HG03175 (cell line): ENCODE results near the gene DCAF5.
A peak's percentile ranks its signal among the peaks of the same experiment; 100 is the strongest.
"Not testable (repeated sequence)": the region's sequence is repeated elsewhere in the genome, so short reads cannot be mapped to it uniquely, and the experiment has no call there.

Experiments
- ATAC-seq: cut with Tn5 transposase; IDR thresholded peaks from one replicate; pipeline ENCODE4 v1.9.1; 2021; ENCODE audit warnings: mild to moderate bottlenecking, moderate library complexity; ENCODE audit not compliant: unreplicated experiment

Gene DCAF5, protein sequence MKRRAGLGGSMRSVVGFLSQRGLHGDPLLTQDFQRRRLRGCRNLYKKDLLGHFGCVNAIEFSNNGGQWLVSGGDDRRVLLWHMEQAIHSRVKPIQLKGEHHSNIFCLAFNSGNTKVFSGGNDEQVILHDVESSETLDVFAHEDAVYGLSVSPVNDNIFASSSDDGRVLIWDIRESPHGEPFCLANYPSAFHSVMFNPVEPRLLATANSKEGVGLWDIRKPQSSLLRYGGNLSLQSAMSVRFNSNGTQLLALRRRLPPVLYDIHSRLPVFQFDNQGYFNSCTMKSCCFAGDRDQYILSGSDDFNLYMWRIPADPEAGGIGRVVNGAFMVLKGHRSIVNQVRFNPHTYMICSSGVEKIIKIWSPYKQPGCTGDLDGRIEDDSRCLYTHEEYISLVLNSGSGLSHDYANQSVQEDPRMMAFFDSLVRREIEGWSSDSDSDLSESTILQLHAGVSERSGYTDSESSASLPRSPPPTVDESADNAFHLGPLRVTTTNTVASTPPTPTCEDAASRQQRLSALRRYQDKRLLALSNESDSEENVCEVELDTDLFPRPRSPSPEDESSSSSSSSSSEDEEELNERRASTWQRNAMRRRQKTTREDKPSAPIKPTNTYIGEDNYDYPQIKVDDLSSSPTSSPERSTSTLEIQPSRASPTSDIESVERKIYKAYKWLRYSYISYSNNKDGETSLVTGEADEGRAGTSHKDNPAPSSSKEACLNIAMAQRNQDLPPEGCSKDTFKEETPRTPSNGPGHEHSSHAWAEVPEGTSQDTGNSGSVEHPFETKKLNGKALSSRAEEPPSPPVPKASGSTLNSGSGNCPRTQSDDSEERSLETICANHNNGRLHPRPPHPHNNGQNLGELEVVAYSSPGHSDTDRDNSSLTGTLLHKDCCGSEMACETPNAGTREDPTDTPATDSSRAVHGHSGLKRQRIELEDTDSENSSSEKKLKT

DNA sequence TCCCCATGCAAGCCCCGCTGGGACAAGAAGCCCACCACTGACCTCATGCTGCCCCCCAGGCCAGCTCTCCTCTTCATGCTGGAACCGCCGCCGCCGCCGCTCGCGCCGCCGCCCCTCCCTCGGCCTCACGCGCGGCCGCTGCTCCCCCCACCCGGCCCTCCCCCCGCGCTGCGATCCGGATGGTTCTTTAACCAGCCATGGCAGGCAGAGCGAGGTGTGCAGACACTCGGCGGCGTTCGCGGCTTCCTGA, at the start of gene DCAF5:
Gene DCAF5 (minus strand): TSS at position 218 of the 250 bp plus-strand sequence. CDS start 141 bp downstream, at position 77.
- ATAC-seq: no peak

DNA sequence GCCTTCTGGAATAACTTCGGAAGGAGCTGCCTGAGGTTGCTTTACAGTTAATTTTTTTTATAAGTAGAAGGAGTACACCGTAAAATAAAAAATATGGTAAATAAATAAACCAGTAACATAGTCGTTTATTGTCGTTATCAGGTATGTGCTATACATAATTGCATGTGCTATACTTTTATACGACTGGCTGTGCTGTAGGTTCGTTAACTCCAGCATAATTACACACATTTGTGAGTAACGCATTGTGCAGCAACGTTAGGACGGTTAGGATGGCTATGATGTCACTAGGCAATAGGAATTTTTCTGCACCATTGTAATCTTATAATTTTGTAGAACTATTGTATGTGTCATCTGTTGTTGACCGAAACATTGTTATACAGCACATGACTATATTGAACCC, 46.9 kb upstream of the DCAF5 start:
- ATAC-seq: no peak

DNA sequence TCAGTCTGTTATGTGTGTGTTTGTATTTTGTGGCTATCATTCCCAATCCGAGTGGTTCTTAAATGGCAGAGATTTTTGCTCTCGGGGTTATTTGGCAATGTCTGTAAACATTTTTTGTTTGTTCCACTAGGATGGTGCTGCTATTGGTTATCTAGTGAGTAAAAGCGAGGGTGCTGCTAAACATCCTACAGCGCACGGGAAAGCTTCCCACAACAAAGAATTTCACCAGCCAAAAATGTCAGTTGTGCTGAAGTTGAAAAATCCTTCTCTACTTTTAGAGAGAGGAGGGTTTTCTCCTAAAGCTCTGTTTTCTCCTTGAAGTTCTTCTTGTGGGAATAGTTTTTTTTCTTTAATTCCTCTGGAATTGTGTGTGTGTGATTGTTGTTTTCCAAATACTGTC, 40.8 kb upstream of the DCAF5 start:
- no peak for ATAC-seq

DNA sequence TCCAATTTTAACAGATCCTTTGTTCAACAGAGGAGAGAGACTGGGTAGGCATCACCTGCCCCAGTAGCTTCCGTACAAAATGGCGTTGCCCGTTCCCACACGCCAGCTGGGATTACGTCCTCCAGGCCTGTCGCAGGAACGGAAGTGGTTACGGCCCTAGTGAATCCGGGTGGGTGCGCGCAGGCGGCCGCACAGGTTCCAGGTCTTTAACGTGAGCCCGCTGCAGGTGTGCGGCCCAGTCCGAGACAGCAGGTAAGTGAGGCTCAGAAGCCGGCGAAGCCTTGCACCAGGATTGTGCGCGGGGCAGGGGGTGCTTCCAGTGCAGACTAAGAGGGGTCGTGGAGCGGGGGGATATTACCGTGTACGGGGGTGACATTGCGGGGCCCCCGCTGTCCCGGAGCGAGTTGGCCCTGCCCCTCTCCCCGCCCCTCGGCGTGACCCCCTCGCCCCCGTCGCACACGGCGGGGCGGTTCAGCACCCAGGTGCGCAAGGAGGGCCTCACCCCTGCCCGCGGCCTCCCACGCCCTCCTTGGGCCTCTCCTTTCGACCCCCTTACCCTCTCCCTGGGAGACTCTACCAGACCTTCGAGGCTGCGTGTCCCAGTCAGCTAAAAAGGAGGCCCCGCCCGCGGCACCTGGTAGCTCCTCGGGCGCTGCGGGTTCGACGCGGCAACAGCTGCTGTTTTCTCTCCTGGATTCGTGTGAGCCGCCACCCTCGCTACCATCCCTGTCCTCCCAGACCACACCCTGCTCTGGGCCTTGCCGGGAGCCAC, 38.6 kb upstream of the DCAF5 start, which contains the start of gene EXD2:
Gene EXD2 (plus strand): TSS at position 159 of the 772 bp plus-strand sequence. CDS start 17,973 bp downstream, outside the sequence.
- peak; percentile 83 for ATAC-seq

DNA sequence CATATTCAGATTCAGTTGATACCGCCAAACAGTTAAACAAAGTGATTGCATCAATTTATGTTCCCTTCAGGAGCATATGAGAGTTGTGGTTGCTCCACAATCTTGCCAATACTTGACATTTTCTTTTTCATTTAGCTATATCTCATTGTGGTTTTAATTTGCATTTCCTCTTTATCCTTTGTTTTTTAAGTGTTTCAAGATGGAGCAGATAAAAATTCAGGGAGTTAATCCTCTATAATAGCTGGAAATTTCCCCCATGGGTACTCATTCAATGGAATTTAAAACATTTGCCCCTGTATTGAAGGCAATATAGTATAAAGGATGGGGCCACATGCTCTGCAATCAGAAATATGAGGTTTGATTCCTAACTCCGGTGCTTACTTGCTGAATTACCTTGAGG, 37.3 kb upstream of the DCAF5 start:
- ATAC-seq: no peak

DNA sequence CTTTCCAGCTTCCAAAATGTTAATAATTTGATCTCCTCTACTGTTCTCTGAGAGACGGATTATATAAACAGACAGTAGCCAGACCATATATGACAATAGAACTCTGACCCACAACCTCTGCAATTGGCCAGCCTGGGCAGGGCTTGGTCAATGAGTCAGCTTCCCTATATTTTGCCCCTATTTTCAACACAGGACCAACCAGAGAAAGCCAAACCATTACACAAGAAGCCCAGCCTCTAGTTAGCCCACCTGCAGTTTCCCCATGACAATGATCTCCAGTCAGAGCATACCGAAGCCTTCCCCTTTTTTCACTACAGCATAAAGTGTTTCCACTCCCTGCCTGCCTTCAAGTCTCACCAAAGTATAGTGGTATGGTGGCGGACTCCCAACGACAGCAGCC, 30.8 kb upstream of the DCAF5 start:
- ATAC-seq: no peak

DNA sequence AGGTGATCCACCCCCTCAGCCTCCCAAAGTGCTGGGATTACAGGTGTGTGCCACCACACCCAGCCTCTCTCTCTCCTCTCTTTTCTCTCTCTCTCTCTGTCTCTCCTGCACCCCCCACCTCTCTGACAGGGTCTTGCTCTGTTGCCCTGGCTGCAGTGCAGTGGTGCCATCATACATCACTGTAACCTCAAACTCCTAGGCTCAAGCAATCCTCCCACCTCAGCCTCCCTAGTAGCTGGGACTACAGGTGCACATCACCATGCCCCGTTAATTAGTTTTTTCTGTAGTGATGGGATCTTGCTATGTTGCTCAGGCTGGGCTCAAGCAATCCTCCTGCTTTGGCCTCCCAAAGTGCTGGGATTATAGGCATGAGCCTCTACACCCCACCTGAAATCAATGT, 29.7 kb upstream of the DCAF5 start:
- ATAC-seq: not testable (repeated sequence)

DNA sequence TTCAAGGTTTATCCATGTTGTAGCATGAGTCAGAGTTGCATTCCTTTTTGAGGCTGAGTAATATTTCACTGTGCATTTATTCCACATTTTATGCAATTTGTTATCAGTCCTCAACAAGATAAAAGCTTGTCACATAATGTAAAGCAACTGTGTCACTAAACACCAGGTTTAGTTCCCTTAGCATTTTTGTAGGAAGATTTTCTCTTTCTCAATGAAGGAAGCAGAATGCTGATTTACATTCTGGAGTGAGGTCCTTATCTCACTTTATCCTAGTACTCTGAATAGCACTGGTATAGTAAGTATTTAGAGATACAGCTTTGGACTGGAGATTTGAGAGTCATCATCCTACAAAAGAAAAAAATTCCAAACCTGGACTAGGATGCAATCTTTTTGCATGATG, 28.6 kb upstream of the DCAF5 start:
- ATAC-seq: no peak

DNA sequence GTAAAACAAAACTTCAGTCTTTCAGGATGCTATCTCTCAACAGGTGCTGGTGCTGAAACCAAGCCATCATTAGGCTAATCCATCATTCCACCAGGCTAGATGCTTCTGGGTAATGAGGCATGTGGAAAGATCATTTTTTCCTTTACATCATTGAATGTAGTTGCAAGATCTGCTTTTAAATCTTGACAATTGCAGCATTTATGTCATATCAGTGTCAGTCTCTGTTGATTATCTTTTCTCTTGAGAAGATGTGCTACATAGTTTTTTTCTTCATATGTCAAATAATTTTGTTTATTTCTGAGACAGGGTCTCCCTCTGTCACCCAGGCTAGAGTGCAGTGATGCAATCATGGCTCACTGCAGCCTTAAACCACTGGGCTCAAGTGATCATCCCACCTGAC, 22.2 kb upstream of the DCAF5 start:
- ATAC-seq: no peak

DNA sequence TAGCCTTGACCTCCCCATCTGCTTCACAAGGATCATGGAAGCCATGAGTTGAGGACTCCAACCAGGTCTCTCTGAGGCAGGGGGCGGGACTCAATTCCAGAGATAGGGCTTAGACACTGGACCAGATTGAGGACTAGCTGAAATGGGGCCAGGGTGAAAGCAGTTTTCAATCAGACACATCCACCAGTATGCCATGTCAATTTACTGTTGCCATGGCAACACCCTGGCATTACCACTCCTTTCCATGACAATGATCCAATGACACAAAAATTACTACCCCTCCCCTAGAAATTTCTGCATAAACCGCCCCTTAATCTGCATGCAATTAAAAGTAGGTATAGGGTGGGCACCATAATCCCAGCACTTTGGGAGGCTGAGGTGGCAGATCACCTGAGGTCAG, 18.6 kb upstream of the DCAF5 start:
- ATAC-seq: no peak

DNA sequence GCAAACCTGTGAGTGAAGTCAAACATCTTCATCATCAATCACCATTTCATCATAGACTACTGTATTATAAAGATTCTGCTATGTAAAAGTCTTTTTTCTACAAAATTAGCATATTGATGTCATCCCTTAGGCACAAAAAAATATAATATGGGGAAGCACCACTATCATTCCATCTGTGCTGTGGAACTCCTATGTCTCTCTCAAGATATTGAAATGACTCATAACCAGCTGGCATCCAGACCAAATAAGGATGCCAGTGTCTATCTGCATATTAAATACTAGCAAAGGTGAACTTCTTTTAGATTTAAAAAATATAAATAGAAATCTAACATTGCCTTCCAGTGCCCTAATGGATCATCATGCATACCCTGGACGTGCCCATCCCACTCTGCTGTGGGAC, 17.9 kb upstream of the DCAF5 start:
- no peak for ATAC-seq

DNA sequence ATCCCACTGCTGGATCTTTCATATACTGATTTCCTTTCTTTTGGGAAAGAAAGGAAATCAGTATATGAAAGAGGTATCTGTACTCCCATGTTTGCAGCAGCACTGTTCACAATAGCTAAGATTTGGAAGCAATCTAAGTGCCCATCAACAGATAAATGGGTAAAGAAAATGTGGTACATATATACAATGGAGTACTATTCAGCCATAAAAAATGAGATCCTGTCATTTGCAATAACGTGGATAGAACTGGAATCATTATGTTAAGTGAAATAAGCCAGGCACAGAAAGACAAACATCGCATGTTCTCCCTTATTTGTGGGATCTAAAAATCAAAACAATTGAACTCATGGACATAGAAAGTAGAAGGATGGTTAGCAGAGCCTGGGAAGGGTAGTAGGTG, 12.9 kb upstream of the DCAF5 start:
- not testable (repeated sequence) for ATAC-seq

DNA sequence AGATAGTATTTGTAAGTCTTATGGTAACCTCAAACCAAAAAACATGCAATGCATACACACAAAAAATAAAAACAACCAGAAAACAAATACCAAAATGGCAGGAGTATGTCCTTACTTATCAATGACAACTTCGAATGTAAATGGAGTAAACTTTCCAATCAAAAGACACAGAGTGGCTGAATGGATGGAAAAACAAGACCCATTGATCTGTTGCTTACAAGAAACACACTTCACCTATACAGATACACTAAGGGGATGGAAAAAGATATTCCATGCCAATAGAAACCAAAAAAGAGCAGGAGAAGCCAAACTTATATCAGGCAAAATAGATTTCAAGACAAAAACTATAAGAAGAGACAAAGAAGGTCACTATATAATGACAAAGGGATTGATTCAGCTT, 8.7 kb upstream of the DCAF5 start:
- ATAC-seq: no peak

DNA sequence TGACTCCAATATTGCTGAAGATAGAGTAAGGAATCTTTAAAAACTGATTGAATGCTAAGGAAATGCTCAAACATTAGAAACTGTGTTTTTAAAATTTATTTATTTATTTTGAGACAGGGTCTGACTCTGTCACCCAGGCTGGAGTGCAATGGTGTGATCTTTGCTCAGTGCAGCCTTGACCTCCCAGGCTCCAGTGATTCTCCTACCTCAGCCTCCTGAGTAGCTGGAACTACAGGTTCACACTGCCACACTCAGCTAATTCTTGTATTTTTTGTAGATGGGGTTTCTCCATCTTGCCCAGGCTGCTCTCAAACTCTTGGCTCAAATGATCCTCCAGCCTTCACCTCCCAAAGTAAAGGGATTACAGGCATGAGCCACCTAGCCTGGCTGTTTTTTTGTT, 3.3 kb upstream of the DCAF5 start:
- no peak for ATAC-seq

DNA sequence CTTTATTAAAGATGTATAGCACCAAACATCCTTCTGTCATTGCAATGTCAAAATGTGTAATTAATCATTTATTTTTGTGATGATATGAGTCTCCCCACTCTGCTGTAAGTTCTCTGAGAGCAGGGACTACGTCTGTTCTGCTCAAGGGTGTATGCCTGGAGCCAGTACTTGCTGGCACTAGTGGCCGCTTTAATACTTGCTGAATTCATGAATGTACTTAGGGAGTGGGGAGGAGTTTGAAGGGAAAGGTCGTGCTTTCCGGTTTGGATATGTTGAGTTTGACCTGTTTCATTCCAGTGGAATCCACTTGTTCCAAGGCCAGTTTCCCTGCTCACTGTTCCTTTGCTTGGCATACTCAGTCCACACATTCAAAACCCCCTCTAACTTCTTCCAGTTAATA, 1.9 kb upstream of the DCAF5 start:
- no peak for ATAC-seq

DNA sequence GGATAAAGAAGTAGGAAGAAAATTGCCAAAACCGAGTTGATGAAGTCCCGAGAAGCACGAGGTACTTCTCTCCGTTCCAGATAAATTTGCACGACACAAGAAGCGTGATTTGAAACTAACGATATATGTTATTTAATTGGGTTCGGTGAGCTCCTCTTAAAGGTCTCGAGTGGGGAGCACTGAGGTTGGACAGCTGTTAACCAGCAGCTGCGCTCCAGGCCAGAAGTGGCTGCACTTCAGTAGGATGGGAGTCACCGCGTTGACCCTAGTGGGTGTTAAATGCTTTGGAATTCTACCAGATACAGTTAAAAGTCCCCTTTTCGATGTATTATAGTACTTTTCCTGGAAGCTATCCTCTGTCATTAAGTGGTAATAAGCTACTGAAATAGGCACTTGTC, 953 bp upstream of the DCAF5 start:
- ATAC-seq: no peak

DNA sequence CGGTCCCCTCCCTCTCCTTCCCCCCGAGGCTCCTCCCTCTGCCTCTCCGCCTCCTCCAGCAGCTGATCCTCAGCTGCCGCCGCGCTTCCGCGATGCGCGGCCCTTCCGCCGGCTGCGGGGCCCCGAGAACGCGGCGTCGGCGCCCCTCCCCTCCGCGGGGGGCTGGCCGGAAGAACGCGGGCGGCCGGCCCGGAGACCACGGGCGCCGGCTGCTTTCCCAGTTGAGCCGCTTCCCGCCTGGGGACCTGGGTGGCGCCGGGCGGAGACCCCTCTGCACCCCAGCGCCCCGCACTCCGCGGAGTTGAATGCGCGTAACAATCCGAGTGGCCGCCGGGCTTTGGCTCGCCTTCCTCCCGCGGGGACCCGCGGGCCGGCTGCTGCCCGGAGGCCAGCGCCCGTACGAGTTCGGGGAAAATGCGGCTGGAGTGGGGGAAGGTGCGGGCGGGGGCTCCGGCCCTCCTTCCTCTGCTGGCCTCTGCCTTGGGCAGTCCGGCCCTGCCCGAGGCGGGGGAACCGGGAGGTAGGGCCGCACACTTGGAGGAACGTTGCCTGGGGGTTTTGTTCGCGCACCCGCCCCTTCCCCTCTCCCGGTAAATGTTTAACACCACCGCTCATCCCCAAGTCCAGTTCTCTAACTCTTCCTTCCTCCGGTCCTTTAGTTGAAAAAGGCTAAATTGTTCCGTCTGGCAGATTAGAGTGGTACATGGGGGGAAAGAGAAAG, 393 bp upstream of the DCAF5 start:
- peak; percentile 92 for ATAC-seq

DNA sequence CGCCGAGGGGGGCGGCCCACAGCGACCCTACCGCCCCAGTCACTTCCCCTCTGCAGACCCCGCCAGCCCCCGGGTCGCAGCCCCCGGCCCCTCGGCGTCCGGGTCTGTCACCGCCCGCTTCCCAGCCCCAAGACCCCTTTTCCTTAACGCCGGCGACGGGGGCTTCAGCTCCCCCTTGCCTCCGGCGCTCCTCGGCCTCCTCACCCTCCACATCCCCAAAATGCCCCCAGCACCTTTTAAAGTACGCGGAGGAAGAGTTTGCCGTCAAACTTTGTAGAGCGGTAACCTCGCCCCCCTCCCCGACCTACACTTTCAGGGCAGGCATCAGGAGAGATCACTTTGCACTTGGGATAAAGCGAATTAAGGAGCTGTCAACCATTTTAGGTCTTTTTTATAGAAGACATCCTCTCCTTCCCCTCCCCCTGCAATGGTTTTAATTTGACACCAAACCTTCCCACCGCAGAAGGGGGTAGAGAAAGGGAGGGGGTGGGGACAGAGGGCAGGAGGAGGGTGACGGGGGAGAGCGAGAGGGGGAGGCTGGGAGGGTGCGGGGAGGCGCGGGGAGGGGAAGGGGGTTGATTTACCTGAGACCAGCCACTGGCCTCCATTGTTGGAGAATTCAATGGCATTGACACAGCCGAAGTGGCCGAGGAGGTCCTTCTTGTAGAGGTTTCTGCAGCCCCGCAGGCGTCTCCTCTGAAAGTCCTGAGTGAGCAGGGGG, 578 bp downstream of the DCAF5 start:
- ATAC-seq: peak; percentile 7

DNA sequence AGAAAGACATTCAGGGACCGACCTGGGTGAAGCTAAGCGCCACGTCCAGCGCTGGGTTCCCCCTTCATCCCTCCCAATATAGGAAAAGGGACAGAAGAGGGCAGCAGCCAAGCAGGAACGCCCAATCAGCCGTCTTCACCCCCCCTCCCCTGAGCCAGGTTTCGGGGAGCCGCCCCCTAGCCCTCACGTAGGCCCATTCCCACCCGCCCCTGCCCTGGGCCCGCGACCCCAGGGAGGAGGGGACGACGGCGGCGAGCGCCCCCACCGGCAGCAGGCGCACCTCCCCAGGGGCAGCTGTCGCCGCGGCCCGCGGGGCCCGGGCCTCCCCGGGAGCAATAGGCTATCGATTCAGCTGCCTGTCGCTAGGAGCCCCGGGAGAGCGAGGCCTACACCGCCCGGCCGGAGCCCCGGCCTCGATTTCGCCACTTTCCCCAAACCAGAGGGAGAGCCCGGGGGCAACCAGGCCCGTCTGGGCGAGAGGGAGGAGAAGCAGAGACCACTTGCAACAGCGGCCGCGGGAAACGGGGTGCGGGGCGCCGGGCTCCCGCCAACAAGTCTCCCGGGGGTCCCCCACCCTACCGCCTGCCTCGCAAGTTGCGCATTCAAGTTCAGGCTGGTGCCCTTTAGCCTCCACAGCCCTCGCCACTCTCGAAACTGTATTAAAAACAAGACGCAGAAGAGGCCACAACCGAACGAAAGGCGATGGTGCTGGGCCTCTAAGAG, 1.3 kb downstream of the DCAF5 start:
- ATAC-seq: peak; percentile 53
